IMR-90 (cell line): ENCODE measurements around the gene MUTYH. TPM values are rescaled to one million over a fixed set of nuclear protein-coding genes. Genes with fewer than 3 reads are reported as not detected.

Source experiments
- ATAC-seq: fragments of 200-7000 bp; cut with Tn5 transposase; 2 replicates; pipeline ENCODE4 v1.9.1; 2020; ENCODE audit warnings: low read depth, mild to moderate bottlenecking, moderate library complexity
- BruUV-seq: library from RNA; stranded (reverse); fragments of 400-500 nt; replicated peaks from 2 replicates; lab custom pipeline; 2021; lab: Mats Ljungman, UMichigan
- CTCF ChIA-PET: fragments of 300-600 bp; formaldehyde crosslinking; extraction: SDS; loops from one replicate; lab custom pipeline; 2021; ENCODE audit warnings: antibody characterized with exemption; lab: Yijun Ruan, JAX
- POLR2A ChIA-PET: fragments of 300-600 bp; sonication (Branson Sonifier 250); formaldehyde crosslinking; loops from one replicate; lab custom pipeline; 2022; ENCODE audit warnings: antibody characterized with exemption; ENCODE audit not compliant: unreplicated experiment; lab: Charles Lee
- DNase-seq: peaks from one replicate; pipeline ENCODE4 v3.0.0; 2013
- H2AFZ ChIP-seq: replicated peaks from 2 replicates; pipeline ENCODE3; 2013; ENCODE audit warnings: low read length, mild to moderate bottlenecking; ENCODE audit not compliant: poor library complexity
- H2AK5ac ChIP-seq: 2 replicates; pipeline ENCODE4 v1.6.1; 2013; ENCODE audit warnings: low read depth, low read length, inconsistent platforms
- H2AK9ac ChIP-seq: replicated peaks from 2 replicates; pipeline ENCODE3; 2013; ENCODE audit warnings: mild to moderate bottlenecking, low read depth, low read length, moderate library complexity; ENCODE audit not compliant: poor library complexity
- H2BK120ac ChIP-seq: 2 replicates; pipeline ENCODE4 v1.6.1; 2013; ENCODE audit warnings: low read depth, low read length, inconsistent platforms
- H2BK15ac ChIP-seq: 3 replicates; pipeline ENCODE4 v1.6.1; 2013; ENCODE audit warnings: low read depth, low read length, inconsistent platforms
- H2BK20ac ChIP-seq: 2 replicates; pipeline ENCODE4 v1.6.1; 2013; ENCODE audit warnings: low read depth, mild to moderate bottlenecking, inconsistent platforms, low read length, moderate library complexity
- H2BK5ac ChIP-seq: 2 replicates; pipeline ENCODE4 v1.6.1; 2013; ENCODE audit warnings: mild to moderate bottlenecking, low read depth, low read length, inconsistent platforms; ENCODE audit not compliant: poor library complexity, severe bottlenecking
- H3K14ac ChIP-seq: replicated peaks from 2 replicates; pipeline ENCODE4 v1.6.1; 2013; ENCODE audit warnings: low read depth, low read length, inconsistent platforms
- H3K18ac ChIP-seq: 2 replicates; pipeline ENCODE4 v1.6.1; 2013; ENCODE audit warnings: low read depth, low read length, control low read depth
- H3K23ac ChIP-seq: 2 replicates; pipeline ENCODE4 v1.6.1; 2013; ENCODE audit warnings: low read depth, low read length, inconsistent platforms
- H3K27ac ChIP-seq: 2 replicates; pipeline ENCODE4 v1.5.1; 2013; ENCODE audit warnings: mild to moderate bottlenecking, control low read depth, low read length; ENCODE audit not compliant: insufficient read depth
- H3K27me3 ChIP-seq: 2 replicates; pipeline ENCODE4 v1.6.1; 2013; ENCODE audit warnings: low read length; ENCODE audit not compliant: control insufficient read depth, insufficient read depth
- H3K36me3 ChIP-seq: 2 replicates; pipeline ENCODE4 v1.6.1; 2013; ENCODE audit warnings: low read length, mixed read lengths; ENCODE audit not compliant: control insufficient read depth, insufficient read depth
- H3K4ac ChIP-seq: 2 replicates; pipeline ENCODE4 v1.6.1; 2013; ENCODE audit warnings: low read depth, low read length, inconsistent platforms
- H3K4me1 ChIP-seq: 2 replicates; pipeline ENCODE4 v1.6.1; 2013; ENCODE audit warnings: low read length, mixed read lengths; ENCODE audit not compliant: control insufficient read depth, insufficient read depth
- H3K4me2 ChIP-seq: 2 replicates; pipeline ENCODE4 v1.6.1; 2013; ENCODE audit warnings: low read depth, mild to moderate bottlenecking, control low read depth, low read length, moderate library complexity
- H3K4me3 ChIP-seq: 2 replicates; pipeline ENCODE4 v1.5.1; 2013; ENCODE audit warnings: low read depth, mild to moderate bottlenecking, control low read depth, low read length, moderate library complexity; ENCODE audit not compliant: insufficient read depth
- H3K56ac ChIP-seq: 2 replicates; pipeline ENCODE4 v1.6.1; 2013; ENCODE audit warnings: low read length, inconsistent platforms; ENCODE audit not compliant: insufficient read depth; ENCODE audit errors: extremely low read depth
- H3K79me1 ChIP-seq, 2 experiments: 2 replicates each; pipeline ENCODE4 v1.6.1; 2013; ENCODE audit warnings: low read length in 2 of 2, inconsistent platforms in 1 of 2, low read depth in 1 of 2
- H3K9ac ChIP-seq: 2 replicates; pipeline ENCODE4 v1.6.1; 2013; ENCODE audit warnings: low read depth, low read length, control low read depth
- H3K9me1 ChIP-seq: 2 replicates; pipeline ENCODE4 v1.6.1; 2013; ENCODE audit warnings: low read length, inconsistent platforms; ENCODE audit not compliant: insufficient read depth
- H3K9me3 ChIP-seq: 2 replicates; pipeline ENCODE4 v1.6.1; 2013; ENCODE audit warnings: low read length; ENCODE audit not compliant: control insufficient read depth, insufficient read depth
- H4K20me1 ChIP-seq: 2 replicates; pipeline ENCODE4 v1.6.1; 2013; ENCODE audit warnings: low read length, inconsistent platforms; ENCODE audit not compliant: insufficient read depth
- H4K5ac ChIP-seq: 2 replicates; pipeline ENCODE4 v1.6.1; 2013; ENCODE audit warnings: mild to moderate bottlenecking, low read depth, low read length, control low read depth
- H4K8ac ChIP-seq, 2 experiments: 2 replicates each; pipeline ENCODE4 v1.6.1; 2013; ENCODE audit warnings: low read depth in 2 of 2, low read length in 2 of 2, control low read depth in 1 of 2, inconsistent platforms in 1 of 2
- H4K91ac ChIP-seq: 2 replicates; pipeline ENCODE4 v1.6.1; 2013; ENCODE audit warnings: low read depth, low read length, inconsistent platforms; ENCODE audit not compliant: insufficient read depth
- BHLHE40 ChIP-seq: fragments of 150-350 bp; IDR thresholded peaks from 2 replicates; pipeline ENCODE4 v1.6.1; 2016; ENCODE audit warnings: mild to moderate bottlenecking, low read depth, low read length
- CEBPB ChIP-seq: IDR thresholded peaks from 2 replicates; pipeline ENCODE4 v1.6.1; 2012; ENCODE audit warnings: low read depth, low read length, improper control_type of control experiment
- ELK1 ChIP-seq: fragments of 150-350 bp; IDR thresholded peaks from 2 replicates; pipeline ENCODE4 v1.6.1; 2016; ENCODE audit warnings: low read depth, mild to moderate bottlenecking, low read length, moderate library complexity, borderline replicate concordance
- FOS ChIP-seq: fragments of 150-350 bp; IDR thresholded peaks from 2 replicates; pipeline ENCODE4 v1.6.1; 2016; ENCODE audit warnings: low read depth, low read length
- MXI1 ChIP-seq: IDR thresholded peaks from 2 replicates; pipeline ENCODE4 v1.6.1; 2012; ENCODE audit warnings: low read depth, mild to moderate bottlenecking, low read length, moderate library complexity, borderline replicate concordance
- POLR2A ChIP-seq: IDR thresholded peaks from 2 replicates; pipeline ENCODE4 v1.6.1; 2012; ENCODE audit warnings: mild to moderate bottlenecking, low read depth, low read length
- RAD21 ChIP-seq: IDR thresholded peaks from 2 replicates; pipeline ENCODE4 v1.6.1; 2012; ENCODE audit warnings: low read length, improper control_type of control experiment
- RFX5 ChIP-seq: IDR thresholded peaks from 2 replicates; pipeline ENCODE4 v1.8.0; 2012; ENCODE audit warnings: low read depth, mild to moderate bottlenecking, low read length, moderate library complexity
- WGBS, 2 experiments: methylation state at CpG; one replicate each; pipeline versions ENCODE4 v1.1.5 to v1.1.7; 2013; ENCODE audit warnings: missing lambda C conversion rate in 2 of 2; ENCODE audit not compliant: insufficient read length in 1 of 2; ENCODE audit errors: extremely low coverage in 2 of 2; 5-methylcytosine and 5-hydroxymethylcytosine counted together
- dilution Hi-C: fragments of 300-500 bp; cut with HindIII; formaldehyde crosslinking; loops from one replicate; pipeline ENCODE4 v1.14.3; 2018; ENCODE audit warnings: low sequenced_read_pairs; ENCODE audit not compliant: unreplicated experiment
- in situ Hi-C: fragments of 300-500 bp; cut with MboI; formaldehyde crosslinking; loops from 3 replicates; pipeline ENCODE4 v1.14.3; 2019; ENCODE audit warnings: low sequenced_read_pairs, inconsistent platforms, mixed read lengths
- intact Hi-C: fragments of 100-400 bp; cut with micrococcal nuclease; formaldehyde crosslinking; loops from 2 replicates; pipeline ENCODE4 v1.10.0; 2022
- polyA plus RNA-seq, 3 experiments: library from polyadenylated mRNA; depleted of rRNA; stranded (reverse); fragments of >200 nt; gene quantifications; 2 replicates each; pipeline ENCODE4 v1.2.3, GENCODE V29; 2012; ENCODE audit warnings: low replicate concordance in 1 of 3
- total RNA-seq: library from RNA; depleted of rRNA; stranded (reverse); fragments of >200 nt; gene quantifications from 2 replicates; pipeline ENCODE4 v1.2.3, GENCODE V29; 2012

Gene MUTYH
- total and polyA plus RNA-seq, 2 of the 4 experiments (the other 2 are of a cell fraction): 9.1 to 14.6 TPM

- no peak for TF ChIP-seq CEBPB
- no peak for TF ChIP-seq BHLHE40
- TF ChIP-seq POLR2A: no peak
- TF ChIP-seq RAD21: no peak
- TF ChIP-seq FOS: no peak
- no peak for TF ChIP-seq RFX5
- TF ChIP-seq ELK1: no peak
- no peak for TF ChIP-seq MXI1
- POLR2A ChIA-PET: no interaction called here
- no peaks in the 10 kb centered on the region for H4K20me1 ChIP-seq
Observed at GRCh38 chr1:45386219-45386618, 46.0 kb upstream of the MUTYH start.

More at GRCh38 chr1:45386219-45386618, 46.0 kb upstream of the MUTYH start:
- Histone ChIP-seq H3K4me1 (no peaks in the 10 kb centered on the region), H3K27ac (no peak overlapping the region), H2BK120ac (no peak overlapping the region), H2AK9ac (no peak overlapping the region), H2BK20ac (no peak overlapping the region), H3K18ac (no peak overlapping the region), H3K9me3 (no peaks in the 10 kb centered on the region), H4K91ac (no peak overlapping the region), H3K23ac (no peak overlapping the region), H4K8ac (no peak overlapping the region), H2BK15ac (no peak overlapping the region), H2BK5ac (no peak overlapping the region), H3K79me1 (no peaks in the 10 kb centered on the region), H3K9ac (no peak overlapping the region), H3K4me2 (no peak overlapping the region), H3K9me1 (no peaks in the 10 kb centered on the region), H3K56ac (no peak overlapping the region), H3K14ac (no peak overlapping the region), H2AK5ac (no peak overlapping the region), H3K4me3 (no peak overlapping the region), H2AFZ (no peak overlapping the region), H3K4ac (no peak overlapping the region), H3K27me3 (no peaks in the 10 kb centered on the region), H3K36me3 (no peaks in the 10 kb centered on the region), H4K5ac (no peak overlapping the region)
- intact Hi-C loops (no loop called here), dilution Hi-C loops (no loop called here), in situ Hi-C loops (no loop called here)
- no TSS peak for BruUV-seq
- DNase-seq (no peak), ATAC-seq (no peak)
- WGBS, 2 experiments: 80% methylated on average over 2 of the region's 3 CpGs; no CpG with 5 or more reads in 1 of the 2 experiments
- CTCF ChIA-PET: no interaction called here
